HepG2 (cell line): ENCODE results near the gene CTNNA2. TPM values are rescaled to one million over a fixed set of nuclear protein-coding genes. Genes with fewer than 3 reads are reported as not detected.

Experiments used
- ATAC-seq: fragments of 200-7000 bp; cut with Tn5 transposase; 3 replicates; pipeline ENCODE4 v1.9.1; 2020; ENCODE audit warnings: mild to moderate bottlenecking, moderate library complexity
- BruUV-seq: library from RNA; stranded (reverse); fragments of 400-500 nt; replicated peaks from 2 replicates; lab custom pipeline; 2021; lab: Mats Ljungman, UMichigan
- CTCF ChIA-PET: fragments of 300-600 bp; formaldehyde crosslinking; extraction: SDS; loops from one replicate; lab custom pipeline; 2021; ENCODE audit warnings: low total read pairs, inconsistent platforms, low intra/inter-chr PET ratio; lab: Yijun Ruan, JAX
- POLR2A ChIA-PET: fragments of 350-600 bp; sonication (Branson Sonifier 250); formaldehyde crosslinking; loops from one replicate; lab custom pipeline; 2020; ENCODE audit warnings: antibody characterized with exemption, inconsistent platforms; lab: Yijun Ruan, JAX
- DNase-seq: peaks from one replicate; pipeline ENCODE4 v3.0.0-alpha.2; 2015; ENCODE audit warnings: low spot score
- FAIRE-seq: peaks from 3 replicates; lab custom pipeline; 2011; peaks lifted over from hg19 to GRCh38; lab: Jason Lieb, UNC
- H2AFZ ChIP-seq: one replicate; pipeline ENCODE4 v1.6.1; 2011; ENCODE audit warnings: low read length, inconsistent platforms
- H3K27ac ChIP-seq: fragments of 300-600 bp; 3 replicates; pipeline ENCODE4 v1.8.0; 2011; ENCODE audit warnings: mixed run types, mild to moderate bottlenecking, mixed read lengths, low read length, inconsistent platforms; ENCODE audit not compliant: insufficient read depth; ENCODE audit errors: extremely low read length
- H3K27me3 ChIP-seq, 2 experiments: fragments of 200-600 bp in 1 of 2; 2 replicates in 1 of 2; 3 replicates in 1 of 2; pipeline versions ENCODE4 v1.6.0 to v1.8.0; 2011; ENCODE audit warnings: low read length in 2 of 2, mild to moderate bottlenecking in 2 of 2, moderate library complexity in 2 of 2, inconsistent platforms in 1 of 2; ENCODE audit not compliant: insufficient read depth in 2 of 2, control insufficient read depth in 1 of 2
- H3K36me3 ChIP-seq, 2 experiments: fragments of 200-600 bp in 1 of 2; replicated peaks in 1 of 2; 2 replicates in 1 of 2; 3 replicates in 1 of 2; pipeline versions ENCODE4 v1.5.1 to v1.8.0; 2011; ENCODE audit warnings: low read length in 2 of 2, inconsistent platforms in 1 of 2; ENCODE audit not compliant: insufficient read depth in 2 of 2, control insufficient read depth in 1 of 2
- H3K4me1 ChIP-seq: 2 replicates; pipeline ENCODE4 v1.5.1; 2012; ENCODE audit warnings: low read length, inconsistent platforms; ENCODE audit not compliant: insufficient read depth
- H3K4me2 ChIP-seq: 2 replicates; pipeline ENCODE4 v1.6.0; 2011; ENCODE audit warnings: low read depth, low read length, inconsistent platforms
- H3K4me3 ChIP-seq, 3 experiments: fragments of 200-600 bp in 1 of 3; sonication (generic), shearing (Covaris generic) in 1 of 3; replicated peaks in 1 of 3; 2 replicates each; pipeline ENCODE4 v1.5.1; 2011 to 2016; ENCODE audit warnings: low read length in 3 of 3, inconsistent platforms in 2 of 3, low read depth in 2 of 3, mild to moderate bottlenecking in 2 of 3, control low read depth in 1 of 3, mixed read lengths in 1 of 3; ENCODE audit not compliant: insufficient read depth in 1 of 3
- H3K79me2 ChIP-seq: one replicate; pipeline ENCODE4 v1.6.1; 2011; ENCODE audit warnings: low read length, inconsistent platforms; ENCODE audit not compliant: insufficient read depth
- H3K9ac ChIP-seq: 2 replicates; pipeline ENCODE4 v1.6.0; 2011; ENCODE audit warnings: mild to moderate bottlenecking, low read depth, low read length, inconsistent platforms; ENCODE audit not compliant: insufficient read depth
- H3K9me3 ChIP-seq: 2 replicates; pipeline ENCODE4 v1.5.1; 2012; ENCODE audit warnings: mild to moderate bottlenecking, low read length
- H4K20me1 ChIP-seq: 2 replicates; pipeline ENCODE4 v1.6.0; 2011; ENCODE audit warnings: inconsistent platforms, mild to moderate bottlenecking, low read length, moderate library complexity; ENCODE audit not compliant: insufficient read depth
- CBFB ChIP-seq: sonication (generic); formaldehyde crosslinking; IDR thresholded peaks from 2 replicates; pipeline ENCODE4 v1.4.0; 2020; ENCODE audit warnings: missing genetic modification reagents
- HDAC2 ChIP-seq: sonication (generic); formaldehyde crosslinking; IDR thresholded peaks from 2 replicates; pipeline ENCODE4 v1.4.0; 2020; ENCODE audit warnings: missing genetic modification reagents
- HOXA9 ChIP-seq: sonication (generic); formaldehyde crosslinking; IDR thresholded peaks from 2 replicates; pipeline ENCODE4 v1.8.1; 2022; ENCODE audit warnings: missing genetic modification reagents, mild to moderate bottlenecking, moderate library complexity, borderline replicate concordance
- NFYC ChIP-seq: IDR thresholded peaks from 2 replicates; pipeline ENCODE4 v1.6.1; 2016; ENCODE audit warnings: missing genetic modification reagents, missing compliant biosample characterization
- PPARG ChIP-seq: conservative IDR thresholded peaks from 2 replicates; pipeline ENCODE4 v1.6.1; 2016; ENCODE audit warnings: missing biosample characterization, missing genetic modification reagents
- SOX13 ChIP-seq, 3 experiments: fragments of 450-650 bp in 1 of 3; sonication (generic) in 1 of 3; formaldehyde crosslinking in 1 of 3; IDR thresholded peaks in 2 of 3; conservative IDR thresholded peaks in 1 of 3; 2 replicates each; pipeline versions ENCODE4 v1.5.0 to v1.6.1; 2016 to 2020; ENCODE audit warnings: antibody characterized with exemption in 1 of 3, mild to moderate bottlenecking in 1 of 3, missing compliant biosample characterization in 1 of 3, missing genetic modification reagents in 1 of 3, moderate library complexity in 1 of 3
- STAG1 ChIP-seq: sonication (generic); formaldehyde crosslinking; IDR thresholded peaks from 2 replicates; pipeline ENCODE4 v1.4.0; 2020; ENCODE audit warnings: missing genetic modification reagents
- ZBTB1 ChIP-seq: sonication (generic); formaldehyde crosslinking; IDR thresholded peaks from 2 replicates; pipeline ENCODE4 v1.4.0; 2020; ENCODE audit warnings: missing genetic modification reagents, borderline replicate concordance
- ZBTB38 ChIP-seq: sonication (generic); formaldehyde crosslinking; IDR thresholded peaks from 2 replicates; pipeline ENCODE4 v1.5.1; 2020; ENCODE audit warnings: mild to moderate bottlenecking, missing genetic modification reagents
- ZNF331 ChIP-seq: sonication (generic); formaldehyde crosslinking; IDR thresholded peaks from 2 replicates; pipeline ENCODE4 v1.4.0; 2020; ENCODE audit warnings: missing genetic modification reagents
- whole genome bisulfite sequencing: methylation state at CpG from one replicate; pipeline ENCODE4 v1.1.6; 2017; ENCODE audit warnings: low lambda C conversion rate; 5-methylcytosine and 5-hydroxymethylcytosine counted together
- in situ Hi-C: cut with HindIII; loops from 2 replicates; pipeline ENCODE4 v1.10.0; 2017; ENCODE audit warnings: low pct_unique_long_range_greater_than_20kb; ENCODE audit not compliant: extremely low pct_ligation_motif_present
- intact Hi-C: fragments of 100-400 bp; cut with micrococcal nuclease; formaldehyde crosslinking; loops from one replicate; pipeline ENCODE4 v1.10.0; 2022; ENCODE audit not compliant: unreplicated experiment
- polyA plus RNA-seq, 8 experiments: library from polyadenylated mRNA; depleted of rRNA in 3 of 8; stranded (reverse) in 7 of 8; unstranded in 1 of 8; fragments of >200 nt; fragmentation: Illumina TruSeq in 4 of 8; extraction: Trizol in 4 of 8; gene quantifications; 2 replicates each; pipeline versions ENCODE4 v1.2.1 to v1.2.3, GENCODE V29; 2011 to 2016; ENCODE audit warnings: low read depth in 4 of 8, missing spikeins in 1 of 8, mixed read lengths in 1 of 8; ENCODE audit not compliant: insufficient read depth in 1 of 8
- total RNA-seq, 5 experiments: library from RNA; depleted of rRNA; stranded (reverse); fragments of >200 nt; fragmentation: Illumina TruSeq; extraction: Trizol; gene quantifications; 2 replicates each; pipeline ENCODE4 v1.2.3, GENCODE V29; 2016; ENCODE audit warnings: low read depth in 1 of 5
- TF ChIP-seq, protein P1 (sequence below): IDR thresholded peaks from 2 replicates; pipeline ENCODE4 v1.6.1; 2016; ENCODE audit warnings: missing biosample characterization, missing genetic modification reagents, low read depth

The CTNNA2 gene
- total and polyA plus RNA-seq, 2 of the 13 experiments (the other 11 are each of a cell fraction or from before 2014, with no cell fraction given) = not detected

DNA sequence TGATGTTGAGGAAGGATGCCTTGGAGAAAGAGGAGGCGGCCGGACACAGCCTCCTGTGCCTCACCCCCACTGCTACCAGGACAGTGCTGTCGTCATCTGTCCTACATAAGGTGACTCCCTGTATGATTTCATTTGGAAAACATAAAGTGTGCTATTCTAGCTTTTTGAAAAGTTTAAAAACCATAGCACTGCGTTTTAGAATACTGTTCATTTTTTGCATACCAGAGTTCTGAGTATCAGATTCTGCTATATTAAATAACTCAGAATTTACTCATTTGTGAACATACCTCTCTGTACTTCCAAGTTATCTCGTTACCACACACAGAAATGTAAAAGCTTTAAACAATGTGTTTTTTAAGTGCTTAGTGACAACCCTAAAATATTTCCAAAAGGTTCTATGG, 488.9 kb downstream of the CTNNA2 start:
- Histone ChIP-seq H3K4me3 (no peak overlapping the region), H3K27me3 (no peaks in the 10 kb centered on the region; a peak in 1 of 5 replicates), H3K27ac (no peak overlapping the region), H3K9me3 (no peaks in the 10 kb centered on the region), H2AFZ (no peak overlapping the region), H3K36me3 (no peaks in the 10 kb centered on the region), H3K4me2 (no peak overlapping the region), H3K4me1 (no peaks in the 10 kb centered on the region), H3K79me2 (no peaks in the 10 kb centered on the region), H3K9ac (no peak overlapping the region), H4K20me1 (no peaks in the 10 kb centered on the region)
- in situ Hi-C loops = no loop called here
- no peak for DNase-seq
- FAIRE-seq = no peak
- WGBS = 3% methylated on average over 5 of the region's 5 CpGs
- no TSS peak for BruUV-seq
- POLR2A ChIA-PET = no interaction called here
- CTCF ChIA-PET = no interaction called here
- ATAC-seq = no peak
- TF ChIP-seq NFYC (CRISPR knock-in tag) (no peak), HOXA9 (CRISPR knock-in tag) (no peak), ZNF331 (CRISPR knock-in tag) (no peak), ZBTB1 (no peak), ZBTB38 (CRISPR knock-in tag) (no peak), CBFB (CRISPR knock-in tag) (no peak), SOX13 (IDR thresholded peaks at IDR 0.05) (no peak), SOX13 (CRISPR knock-in tag; conservative IDR thresholded peaks at IDR 0.05 in 1 of 2, IDR thresholded peaks at IDR 0.05 in 1 of 2) (no peak), HDAC2 (CRISPR knock-in tag) (no peak), PPARG (CRISPR knock-in tag) (no peak), STAG1 (no peak)
- TF ChIP-seq, protein P1, sequence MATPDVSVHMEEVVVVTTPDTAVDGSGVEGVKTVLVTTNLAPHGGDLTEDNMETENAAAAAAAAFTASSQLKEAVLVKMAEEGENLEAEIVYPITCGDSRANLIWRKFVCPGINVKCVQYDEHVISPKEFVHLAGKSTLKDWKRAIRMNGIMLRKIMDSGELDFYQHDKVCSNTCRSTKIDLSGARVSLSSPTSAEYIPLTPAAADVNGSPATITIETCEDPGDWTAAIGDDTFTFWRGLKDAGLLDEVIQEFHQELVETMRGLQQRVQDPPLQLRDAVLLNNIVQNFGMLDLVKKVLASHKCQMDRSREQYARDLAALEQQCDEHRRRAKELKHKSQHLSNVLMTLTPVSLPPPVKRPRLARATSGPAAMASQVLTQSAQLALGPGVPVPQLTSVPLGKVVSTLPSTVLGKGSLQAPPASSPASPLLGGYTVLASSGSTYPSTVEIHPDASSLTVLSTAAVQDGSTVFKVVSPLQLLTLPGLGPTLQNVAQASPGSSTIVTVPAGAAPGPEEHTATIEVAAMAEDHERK = no peak
- intact Hi-C loops = no loop called here
